Erythroblast (primary cell): Measurements from ENCODE around the gene TM9SF1.

ENCODE experiments used
- GATA1 ChIP-seq: IDR thresholded peaks from 2 replicates; pipeline ENCODE4 v1.6.1; 2011; ENCODE audit warnings: low read depth, mild to moderate bottlenecking, control low read depth, low read length, moderate library complexity
- POLR2A ChIP-seq: IDR thresholded peaks from 2 replicates; pipeline ENCODE4 v1.6.1; 2011; ENCODE audit warnings: mild to moderate bottlenecking, low read length

GRCh38 chr14:24139272-24139934, 55.8 kb downstream of the TM9SF1 start:
- TF ChIP-seq POLR2A, result no peak
- TF ChIP-seq GATA1, result no peak
